GM12878 (cell line): ENCODE results near the gene MAGI1. TPM values are rescaled to one million over a fixed set of nuclear protein-coding genes. Genes with fewer than 3 reads are reported as not detected.

Experiments used
- ATAC-seq: fragments of 200-7000 bp; cut with Tn5 transposase; 3 replicates; pipeline ENCODE4 v1.9.1; 2020; ENCODE audit warnings: mild to moderate bottlenecking, moderate library complexity
- BruUV-seq: library from RNA; stranded (reverse); fragments of 400-500 nt; replicated peaks from 2 replicates; lab custom pipeline; 2021; lab: Mats Ljungman, UMichigan
- CTCF ChIA-PET: fragments of 300-600 bp; sonication (Branson Sonifier 250); formaldehyde crosslinking; extraction: SDS; loops from one replicate; lab custom pipeline; 2021; ENCODE audit warnings: inconsistent platforms; lab: Yijun Ruan, JAX
- POLR2A ChIA-PET: fragments of 350-600 bp; formaldehyde crosslinking; extraction: SDS; loops from one replicate; lab custom pipeline; 2021; ENCODE audit warnings: inconsistent platforms; lab: Charles Lee
- RAD21 ChIA-PET: fragments of 300-600 bp; sonication (Branson Sonifier 250); formaldehyde crosslinking; loops from one replicate; lab custom pipeline; 2023; ENCODE audit warnings: antibody characterized with exemption; ENCODE audit not compliant: unreplicated experiment; lab: Charles Lee
- SMC1A ChIA-PET: fragments of 300-600 bp; sonication (Branson Sonifier 250); formaldehyde crosslinking; loops from one replicate; lab custom pipeline; 2023; ENCODE audit not compliant: unreplicated experiment, uncharacterized antibody; lab: Charles Lee
- DNase-seq: peaks from one replicate; pipeline ENCODE4 v3.0.0-alpha.2; 2011; ENCODE audit warnings: low read depth, low spot score
- FAIRE-seq: peaks from 3 replicates; lab custom pipeline; 2011; peaks lifted over from hg19 to GRCh38; lab: Jason Lieb, UNC
- H2AFZ ChIP-seq: 2 replicates; pipeline ENCODE4 v1.6.0; 2011; ENCODE audit warnings: low read depth, low read length, control low read depth; ENCODE audit not compliant: control insufficient read depth
- H3K27ac ChIP-seq: 2 replicates; pipeline ENCODE4 v1.5.1; 2011; ENCODE audit warnings: control low read depth; ENCODE audit not compliant: control insufficient read depth, insufficient read depth
- H3K27me3 ChIP-seq, 2 experiments: replicated peaks in 1 of 2; 2 replicates each; pipeline versions ENCODE4 v1.6.0 to v1.6.1; 2011; ENCODE audit warnings: low read length in 1 of 2; ENCODE audit not compliant: control insufficient read depth in 2 of 2, insufficient read depth in 2 of 2
- H3K36me3 ChIP-seq, 2 experiments: 2 replicates each; pipeline ENCODE4 v1.5.1; 2011; ENCODE audit warnings: low read length in 1 of 2; ENCODE audit not compliant: control insufficient read depth in 2 of 2, insufficient read depth in 2 of 2
- H3K4me1 ChIP-seq: 2 replicates; pipeline ENCODE4 v1.6.1; 2011; ENCODE audit warnings: mild to moderate bottlenecking, low read length, moderate library complexity, mixed read lengths; ENCODE audit not compliant: control insufficient read depth, insufficient read depth
- H3K4me2 ChIP-seq: 2 replicates; pipeline ENCODE4 v1.6.0; 2011; ENCODE audit warnings: control low read depth; ENCODE audit not compliant: control insufficient read depth, insufficient read depth
- H3K4me3 ChIP-seq: fragments of 200-600 bp; sonication (generic); 2 replicates; pipeline ENCODE4 v1.5.1; 2016
- H3K79me2 ChIP-seq: 2 replicates; pipeline ENCODE4 v1.6.0; 2011; ENCODE audit warnings: low read length; ENCODE audit not compliant: control insufficient read depth, insufficient read depth
- H3K9ac ChIP-seq: 2 replicates; pipeline ENCODE4 v1.8.0; 2011; ENCODE audit warnings: low read length, control low read depth, mixed read lengths; ENCODE audit not compliant: control insufficient read depth, insufficient read depth
- H3K9me3 ChIP-seq: replicated peaks from 3 replicates; pipeline ENCODE4 v1.5.1; 2011; ENCODE audit warnings: mild to moderate bottlenecking, low read length; ENCODE audit not compliant: control insufficient read depth, insufficient read depth
- H4K20me1 ChIP-seq: 2 replicates; pipeline ENCODE4 v1.6.0; 2011; ENCODE audit not compliant: control insufficient read depth, insufficient read depth
- BACH1 ChIP-seq: fragments of 450-650 bp; IDR thresholded peaks from 2 replicates; pipeline ENCODE4 v1.6.1; 2017; ENCODE audit warnings: mild to moderate bottlenecking, borderline replicate concordance
- CEBPB ChIP-seq, 2 experiments: fragments of 150-350 bp in 1 of 2; IDR thresholded peaks; 2 replicates each; pipeline ENCODE4 v1.6.1; 2012 to 2014; ENCODE audit warnings: low read depth in 2 of 2, low read length in 2 of 2, borderline replicate concordance in 1 of 2, inconsistent platforms in 1 of 2
- FOXK2 ChIP-seq: fragments of 450-650 bp; IDR thresholded peaks from 2 replicates; pipeline ENCODE4 v1.6.1; 2017; ENCODE audit warnings: mild to moderate bottlenecking, moderate library complexity
- KLF5 ChIP-seq: fragments of 450-650 bp; IDR thresholded peaks from 2 replicates; pipeline ENCODE4 v1.6.1; 2014; ENCODE audit warnings: mild to moderate bottlenecking; ENCODE audit not compliant: partially characterized antibody
- RBBP5 ChIP-seq: fragments of 200-600 bp; sonication (generic); conservative IDR thresholded peaks from 2 replicates; pipeline ENCODE4 v1.6.1; 2016
- TARDBP ChIP-seq: IDR thresholded peaks from 2 replicates; pipeline ENCODE4 v1.6.1; 2016; ENCODE audit warnings: borderline replicate concordance
- TCF12 ChIP-seq: IDR thresholded peaks from 2 replicates; pipeline ENCODE4 v1.6.1; 2011; ENCODE audit warnings: low read depth, mild to moderate bottlenecking, low read length
- WGBS: methylation state at CpG from one replicate; pipeline ENCODE4 v1.1.6; 2016; ENCODE audit warnings: low lambda C conversion rate; ENCODE audit not compliant: insufficient replicate concordance, insufficient coverage; ENCODE audit errors: missing lambda C conversion rate; 5-methylcytosine and 5-hydroxymethylcytosine counted together
- in situ Hi-C: fragments of 300-500 bp; cut with MboI; formaldehyde crosslinking; loops from 9 replicates; pipeline ENCODE4 v1.14.3; 2018; ENCODE audit warnings: mixed read lengths
- intact Hi-C: fragments of 100-400 bp; cut with micrococcal nuclease; formaldehyde crosslinking; loops from one replicate; pipeline ENCODE4 v1.14.2; 2022; ENCODE audit not compliant: unreplicated experiment
- polyA plus RNA-seq, 11 experiments: library from polyadenylated mRNA; depleted of rRNA in 4 of 11; unstranded in 6 of 11; stranded (reverse) in 5 of 11; fragments of >200 nt; fragmentation: Nextera tagmentation in 4 of 11; fragmentation: Illumina TruSeq in 1 of 11; extraction: Ambion mirVana in 4 of 11; extraction: Trizol in 1 of 11; gene quantifications; 1 replicate in 1 of 11; 2 replicates in 10 of 11; pipeline versions ENCODE4 v1.2.1 to v1.2.3, GENCODE V29; 2011 to 2016; ENCODE audit warnings: inconsistent platforms in 2 of 11, missing spikeins in 2 of 11, low read depth in 1 of 11
- total RNA-seq, 4 experiments: library from RNA; depleted of rRNA in 3 of 4; stranded (reverse); fragments of >200 nt in 3 of 4; fragmentation: Illumina TruSeq in 1 of 4; extraction: Trizol in 1 of 4; gene quantifications; 2 replicates each; pipeline versions ENCODE4 v1.2.1 to v1.2.3, GENCODE V29; 2013 to 2021
- TF ChIP-seq, protein P1 (sequence below): fragments of 450-650 bp; IDR thresholded peaks from 2 replicates; pipeline ENCODE4 v1.6.1; 2016; ENCODE audit warnings: mild to moderate bottlenecking, moderate library complexity, borderline replicate concordance

Gene MAGI1
- total and polyA plus RNA-seq, 10 of the 15 experiments (the other 5 are each of a cell fraction or from before 2014, with no cell fraction given) = 0.02 to 3.3 (median 0.29) TPM; not detected in 1

DNA sequence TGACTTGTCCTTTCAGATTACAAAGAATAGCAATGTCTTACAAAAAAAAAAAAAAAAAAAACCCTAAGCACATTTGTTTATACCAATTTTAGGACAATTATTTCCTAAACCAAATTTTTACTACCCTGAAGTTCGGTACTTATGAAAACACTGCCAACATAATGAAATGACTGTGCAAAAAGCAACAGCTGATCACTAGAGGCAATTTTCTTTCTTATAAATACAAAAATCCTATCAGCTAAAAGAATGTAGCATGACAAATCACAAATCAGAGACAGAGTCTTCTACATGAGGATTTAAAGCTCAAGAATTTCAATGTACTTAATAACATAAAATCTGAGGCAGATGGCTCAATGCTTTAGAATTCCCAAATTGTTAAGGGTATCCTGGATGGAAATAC lies 191.8 kb downstream of the MAGI1 start:
- no peak overlapping the region for H3K4me3 ChIP-seq
- TF ChIP-seq RBBP5 (no peak), BACH1 (no peak), TCF12 (no peak), KLF5 (no peak), CEBPB (IDR thresholded peaks at IDR 0.05; ENCODE audit: borderline replicate concordance in 1 of 2, low read depth in 2 of 2, low read length in 2 of 2) (no peak), TARDBP (no peak), FOXK2 (no peak)
- TF ChIP-seq, protein P1, sequence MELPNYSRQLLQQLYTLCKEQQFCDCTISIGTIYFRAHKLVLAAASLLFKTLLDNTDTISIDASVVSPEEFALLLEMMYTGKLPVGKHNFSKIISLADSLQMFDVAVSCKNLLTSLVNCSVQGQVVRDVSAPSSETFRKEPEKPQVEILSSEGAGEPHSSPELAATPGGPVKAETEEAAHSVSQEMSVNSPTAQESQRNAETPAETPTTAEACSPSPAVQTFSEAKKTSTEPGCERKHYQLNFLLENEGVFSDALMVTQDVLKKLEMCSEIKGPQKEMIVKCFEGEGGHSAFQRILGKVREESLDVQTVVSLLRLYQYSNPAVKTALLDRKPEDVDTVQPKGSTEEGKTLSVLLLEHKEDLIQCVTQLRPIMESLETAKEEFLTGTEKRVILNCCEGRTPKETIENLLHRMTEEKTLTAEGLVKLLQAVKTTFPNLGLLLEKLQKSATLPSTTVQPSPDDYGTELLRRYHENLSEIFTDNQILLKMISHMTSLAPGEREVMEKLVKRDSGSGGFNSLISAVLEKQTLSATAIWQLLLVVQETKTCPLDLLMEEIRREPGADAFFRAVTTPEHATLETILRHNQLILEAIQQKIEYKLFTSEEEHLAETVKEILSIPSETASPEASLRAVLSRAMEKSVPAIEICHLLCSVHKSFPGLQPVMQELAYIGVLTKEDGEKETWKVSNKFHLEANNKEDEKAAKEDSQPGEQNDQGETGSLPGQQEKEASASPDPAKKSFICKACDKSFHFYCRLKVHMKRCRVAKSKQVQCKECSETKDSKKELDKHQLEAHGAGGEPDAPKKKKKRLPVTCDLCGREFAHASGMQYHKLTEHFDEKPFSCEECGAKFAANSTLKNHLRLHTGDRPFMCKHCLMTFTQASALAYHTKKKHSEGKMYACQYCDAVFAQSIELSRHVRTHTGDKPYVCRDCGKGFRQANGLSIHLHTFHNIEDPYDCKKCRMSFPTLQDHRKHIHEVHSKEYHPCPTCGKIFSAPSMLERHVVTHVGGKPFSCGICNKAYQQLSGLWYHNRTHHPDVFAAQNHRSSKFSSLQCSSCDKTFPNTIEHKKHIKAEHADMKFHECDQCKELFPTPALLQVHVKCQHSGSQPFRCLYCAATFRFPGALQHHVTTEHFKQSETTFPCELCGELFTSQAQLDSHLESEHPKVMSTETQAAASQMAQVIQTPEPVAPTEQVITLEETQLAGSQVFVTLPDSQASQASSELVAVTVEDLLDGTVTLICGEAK = no peak
- no peaks in the 10 kb centered on the region for H3K27me3 ChIP-seq
- ChIA-PET CTCF (no interaction called here), POLR2A (interaction anchor here (0.7 kb wide), 1 partner anchor 286 kb away, joined by 6 read pairs; no protein-coding TSS in a partner anchor), RAD21 (no interaction called here), SMC1A (interaction anchor here (0.5 to 1.4 kb wide), 2 partner anchors 13 to 1340 kb away, joined by 3 to 4 read pairs; no protein-coding TSS in a partner anchor)
- H3K4me2 ChIP-seq = no peak overlapping the region
- peaks cover 7% of the 10 kb centered on the region; the same call in 1 of the 2 replicates for H3K4me1 ChIP-seq
- H3K79me2 ChIP-seq = no peaks in the 10 kb centered on the region
- DNase-seq (no peak), ATAC-seq (no peak), FAIRE-seq (no peak)
- H3K36me3 ChIP-seq = no peaks in the 10 kb centered on the region
- no TSS peak for BruUV-seq
- no peaks in the 10 kb centered on the region for H3K9me3 ChIP-seq
- intact Hi-C loops = no loop called here
- 7% methylated on average over 1 of the region's 1 CpG for WGBS
- H2AFZ ChIP-seq = no peak overlapping the region
- H3K27ac ChIP-seq = no peak overlapping the region
- H4K20me1 ChIP-seq = no peaks in the 10 kb centered on the region
- in situ Hi-C loops = no loop called here
- no peak overlapping the region for H3K9ac ChIP-seq
